Measurements from ENCODE around the gene DCAF4L1.

DCAF4L1 gene

DNA sequence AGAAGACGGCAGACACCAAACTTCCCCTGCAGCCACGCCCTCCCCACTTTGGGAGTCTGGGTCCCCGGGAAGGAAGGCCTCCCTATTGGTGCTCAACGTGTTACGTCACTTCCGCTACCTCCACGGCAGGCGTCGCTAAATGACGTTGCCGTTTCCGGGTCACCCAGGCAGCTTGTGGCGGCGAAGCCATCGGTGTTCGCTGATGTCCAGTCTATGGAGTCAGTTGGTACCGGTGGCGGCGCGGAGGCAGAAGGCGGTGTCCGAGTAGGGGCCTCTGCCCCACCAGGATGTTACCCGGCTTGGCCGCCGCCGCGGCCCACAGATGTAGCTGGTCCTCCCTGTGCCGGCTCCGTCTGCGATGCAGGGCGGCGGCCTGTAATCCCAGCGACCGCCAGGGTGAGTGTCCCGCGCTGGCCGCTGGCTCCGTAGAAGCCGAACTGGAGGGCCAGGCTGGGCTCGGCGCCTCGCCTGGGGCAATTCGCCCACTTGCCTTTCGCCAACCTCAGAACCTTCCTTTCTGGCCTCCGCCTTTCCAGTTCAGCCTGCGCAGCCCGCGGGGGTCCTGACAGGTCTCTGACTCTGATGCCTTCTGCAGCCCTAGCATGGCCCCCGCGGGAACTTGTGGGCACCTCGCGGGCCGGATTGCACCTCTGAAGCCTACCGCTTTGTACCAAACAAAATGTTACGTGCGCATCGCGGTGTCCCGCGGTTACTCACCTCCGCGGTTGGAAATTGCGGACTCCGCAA lies 9.0 kb downstream of the DCAF4L1 start, which contains the start of gene SLC30A9:
Gene SLC30A9, plus strand, starts transcription at position 166 of the 747 bp plus-strand sequence. Its CDS starts 122 bp downstream, at position 288.
- DNase-seq = peak; percentile 94

DNA sequence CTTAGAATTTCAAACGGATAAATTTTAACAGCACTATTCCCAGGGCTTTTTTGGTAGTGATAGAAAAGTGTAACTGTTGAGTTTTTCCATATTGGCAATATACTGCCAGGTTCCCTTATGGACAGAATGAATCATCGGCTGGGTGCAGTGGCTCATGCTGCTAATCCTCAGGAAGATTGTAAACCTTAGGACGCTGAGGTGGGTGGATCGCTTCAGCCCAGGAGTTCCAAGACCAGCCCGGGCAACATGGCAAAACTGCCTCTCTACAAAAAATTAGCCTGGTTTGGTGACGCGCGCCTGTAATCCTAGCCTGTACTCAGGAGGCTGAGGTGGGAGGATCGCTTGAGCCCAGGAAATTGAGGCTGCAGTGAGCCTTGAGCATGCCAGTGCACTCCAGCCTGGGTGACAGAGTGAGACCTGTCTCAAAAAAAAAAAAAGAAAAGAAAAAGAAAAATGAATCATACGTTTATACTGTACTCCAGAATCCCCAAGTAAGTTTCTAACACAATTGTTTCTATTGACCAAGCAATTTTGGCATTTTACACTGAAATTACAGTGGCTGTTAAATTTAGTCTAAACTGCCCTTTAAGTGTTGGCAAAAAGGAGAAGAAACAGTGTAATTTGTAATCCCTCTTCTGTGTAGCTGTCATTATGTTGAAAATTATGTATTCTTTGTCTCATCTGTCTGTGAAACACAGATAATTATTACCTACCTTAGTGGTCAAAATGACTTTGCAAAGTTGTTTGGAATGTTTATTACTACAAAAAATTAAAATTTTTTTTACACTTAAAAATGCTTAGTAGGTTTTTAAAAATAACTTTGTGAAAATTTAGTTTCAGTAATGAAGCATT lies 10.6 kb downstream of the DCAF4L1 start:
- no peak for DNase-seq

DNA sequence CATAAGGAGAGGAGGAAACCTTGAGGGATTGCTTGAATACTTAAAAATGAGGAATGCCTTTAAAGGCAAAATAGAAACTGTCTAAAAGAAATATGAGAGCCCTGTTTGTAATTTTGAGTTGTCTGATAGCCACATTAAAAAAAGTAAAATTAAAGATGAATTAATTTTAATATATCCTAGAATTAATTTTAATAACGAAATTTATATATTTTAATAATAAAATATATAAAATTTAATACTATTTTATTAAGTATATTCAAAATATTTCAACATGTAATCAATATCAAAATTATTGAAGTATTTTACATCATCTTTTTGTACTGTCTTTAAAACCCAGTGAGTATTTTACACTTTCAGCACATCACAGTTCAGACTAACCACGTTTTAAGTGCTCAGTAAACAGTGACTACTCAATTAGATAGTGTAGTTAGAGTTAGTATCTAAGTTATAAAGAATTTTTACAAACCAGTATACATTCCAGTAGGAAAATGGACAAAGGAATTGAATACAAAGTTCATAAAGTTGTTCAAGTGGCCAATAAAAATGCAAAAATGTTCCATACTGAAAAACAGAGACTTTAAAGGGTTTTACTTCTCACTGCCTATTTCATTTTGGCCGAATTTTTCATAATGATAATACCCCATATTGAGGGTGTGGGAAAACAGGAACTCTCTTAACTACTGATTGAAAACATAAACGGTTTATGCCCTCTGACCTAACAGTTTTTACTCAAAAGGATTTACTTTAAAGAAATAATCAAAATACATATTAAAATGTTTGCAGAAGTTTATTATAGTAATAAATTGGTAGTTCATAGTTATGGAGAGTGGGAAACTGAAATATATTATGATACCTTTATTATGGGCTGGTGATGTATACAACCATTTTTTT lies 11.7 kb downstream of the DCAF4L1 start:
- DNase-seq = no peak

DNA sequence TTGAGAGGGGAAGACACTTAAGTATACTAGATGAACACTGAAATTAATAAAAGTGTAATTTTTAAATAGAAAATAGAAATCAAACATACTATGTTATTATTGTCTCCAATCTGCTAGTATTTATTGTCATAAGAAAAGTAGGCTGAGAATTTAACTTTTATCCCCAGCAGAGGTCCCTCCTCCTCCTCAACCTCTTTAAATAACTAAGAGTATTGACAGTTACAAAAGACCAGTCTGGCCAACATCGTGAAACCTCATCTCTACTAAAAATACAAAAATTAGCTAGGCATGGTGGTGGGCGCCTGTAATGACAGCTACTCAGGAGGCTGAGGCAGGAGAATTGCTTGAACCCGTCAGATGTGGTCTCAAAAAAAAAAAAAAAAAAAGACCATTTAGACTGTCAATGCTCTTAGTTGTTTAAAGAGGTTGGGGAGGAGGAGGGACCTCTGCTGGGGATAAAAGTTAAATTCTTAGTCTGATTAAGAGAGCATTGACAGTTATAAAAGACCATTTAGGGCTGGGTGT lies 13.0 kb downstream of the DCAF4L1 start:
- DNase-seq = no peak

DNA sequence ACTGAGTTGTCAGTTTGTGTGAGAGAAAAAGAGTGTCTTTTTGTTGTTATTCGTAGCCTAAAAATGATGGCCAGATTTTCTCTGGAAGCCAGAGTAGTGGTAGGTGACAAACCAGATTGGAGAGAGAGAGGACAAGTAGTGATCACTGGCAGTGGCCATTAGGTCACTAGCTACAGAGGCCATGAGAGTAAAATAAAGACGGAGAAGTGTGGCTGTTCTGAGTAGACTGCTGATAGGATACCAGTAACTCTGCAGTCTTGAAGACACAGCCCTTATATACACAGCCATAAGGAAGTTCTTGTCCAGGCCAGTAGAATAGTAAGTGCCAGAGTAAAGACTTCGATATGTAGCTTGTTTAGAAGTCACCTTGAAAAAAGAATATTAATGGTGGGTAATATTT lies 16.5 kb downstream of the DCAF4L1 start:
- DNase-seq = no peak

DNA sequence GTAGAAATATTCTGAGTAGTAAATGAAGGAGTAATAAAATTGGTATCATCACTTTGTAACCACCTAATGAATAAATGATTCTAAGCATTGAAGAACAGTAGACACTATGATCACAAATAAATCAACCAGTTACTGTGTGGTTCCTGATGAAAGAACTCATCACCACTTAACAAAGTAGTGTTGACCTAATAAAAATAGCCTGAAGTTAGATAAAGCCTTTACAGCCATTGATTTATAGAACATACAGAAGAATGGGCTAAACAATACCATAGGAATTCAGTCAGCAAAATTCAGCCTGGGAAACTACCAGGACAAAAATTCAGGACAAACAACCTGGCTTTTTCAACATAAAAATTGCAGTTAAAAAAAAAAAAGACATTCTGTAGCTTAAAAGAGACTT lies 17.8 kb downstream of the DCAF4L1 start:
- DNase-seq = no peak

DNA sequence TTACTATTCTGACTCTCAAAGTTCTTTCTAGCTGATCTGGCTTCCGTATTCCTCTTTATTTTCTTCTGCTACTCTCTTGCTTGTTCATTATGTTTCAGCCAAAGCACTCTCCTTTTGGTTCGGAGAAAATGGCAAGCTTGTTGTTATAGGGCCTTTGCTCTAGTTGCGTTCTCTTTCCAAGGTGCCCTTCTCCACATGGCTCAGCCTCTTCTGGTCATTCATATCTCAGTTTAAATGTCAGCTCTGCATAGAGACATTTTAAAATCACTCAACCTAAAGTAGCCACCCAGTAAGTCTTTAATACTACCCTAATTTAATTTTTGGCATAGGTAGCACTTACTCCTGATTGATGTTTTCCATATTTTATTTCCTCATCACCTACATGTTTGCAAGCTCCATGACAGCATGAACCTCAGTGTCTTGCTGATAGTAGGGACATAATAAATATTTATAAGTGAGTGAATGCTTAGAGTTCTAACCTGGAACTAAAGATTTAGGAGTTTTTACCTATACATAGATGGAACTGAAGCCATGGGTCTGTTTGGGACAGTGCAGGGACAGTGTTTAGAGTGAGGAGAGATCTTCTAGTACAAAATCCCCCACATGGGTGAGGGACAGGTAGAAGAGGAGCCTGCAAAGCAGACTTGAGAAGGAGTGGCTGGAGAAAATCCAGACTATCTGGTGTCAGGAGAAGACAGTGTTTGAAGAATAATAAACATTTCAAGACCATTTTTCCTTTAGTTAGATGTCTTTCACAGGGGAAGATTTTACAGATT lies 26.6 kb downstream of the DCAF4L1 start:
- no peak for DNase-seq

DNA sequence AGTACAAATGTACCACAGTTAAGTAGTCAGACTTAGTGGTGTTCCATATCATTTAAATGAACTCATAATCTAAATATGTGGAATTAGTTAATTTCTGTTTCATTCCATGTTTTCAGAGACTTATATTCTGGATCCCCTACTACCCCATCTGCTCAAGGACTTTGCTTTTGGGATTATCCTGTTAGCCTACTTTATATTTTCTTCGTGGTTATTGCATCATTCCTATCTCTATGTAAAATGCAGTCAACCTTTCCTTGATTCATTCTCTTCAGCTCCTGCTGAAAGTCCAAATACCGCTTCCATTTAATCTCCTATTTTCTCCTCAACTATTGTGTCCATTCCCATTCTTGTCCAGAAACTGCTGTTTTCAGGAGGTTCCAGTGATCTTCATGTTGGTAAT lies 33.9 kb downstream of the DCAF4L1 start:
- no peak for DNase-seq

DNA sequence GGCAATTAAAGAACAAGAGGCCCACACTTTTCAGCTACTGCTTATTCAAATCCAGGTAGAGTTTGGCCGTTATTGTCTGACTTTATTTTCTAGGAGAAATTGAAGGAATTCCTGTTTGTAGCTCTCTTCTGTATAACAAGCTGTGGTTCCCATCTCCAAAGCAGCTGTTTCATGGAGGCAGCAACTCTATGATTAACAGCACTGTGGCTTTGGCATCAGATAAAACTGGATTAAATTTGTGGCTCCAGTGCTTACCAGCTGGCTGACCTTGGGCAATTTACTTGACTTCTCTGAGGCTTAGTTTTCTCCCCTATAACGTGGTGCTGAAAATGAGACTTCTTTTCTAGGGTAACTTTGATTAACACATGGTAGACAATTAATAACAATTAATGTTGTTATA lies 36.9 kb downstream of the DCAF4L1 start:
- no peak for DNase-seq
